Measurements from ENCODE around the gene MAST4. TPM values are rescaled to one million over a fixed set of nuclear protein-coding genes. Genes with fewer than 3 reads are reported as not detected.
"Not testable (repeated sequence)": the region's sequence is repeated elsewhere in the genome, so short reads cannot be mapped to it uniquely, and the experiment has no call there.

The MAST4 gene
- total RNA-seq, 1 donor from 2014 or later, result 42.0 TPM

DNA sequence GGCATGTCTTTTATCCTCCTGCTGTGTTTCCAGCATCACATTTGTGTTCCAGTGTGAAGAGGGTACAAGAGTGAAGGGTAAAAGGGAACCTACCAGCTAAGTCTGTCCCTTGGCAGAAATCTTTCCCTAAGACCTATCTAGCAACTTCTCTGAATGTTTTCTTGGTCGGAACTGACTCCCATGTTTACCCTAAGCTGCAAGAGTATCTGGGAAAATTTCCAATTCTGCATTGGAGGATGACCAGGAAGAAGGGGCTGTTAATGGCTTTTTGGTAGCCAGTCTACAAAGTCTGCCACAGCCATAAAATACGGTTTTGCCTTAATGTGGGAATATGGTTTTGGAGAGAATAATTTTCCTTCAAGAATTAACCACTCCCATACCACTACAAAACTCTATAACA, 75.1 kb downstream of the MAST4 start:
- ATAC-seq (ENCODE audit: poor library complexity) (no peak), DNase-seq (no peak)
- intact Hi-C loops (cut with DNase I), result no loop called here

DNA sequence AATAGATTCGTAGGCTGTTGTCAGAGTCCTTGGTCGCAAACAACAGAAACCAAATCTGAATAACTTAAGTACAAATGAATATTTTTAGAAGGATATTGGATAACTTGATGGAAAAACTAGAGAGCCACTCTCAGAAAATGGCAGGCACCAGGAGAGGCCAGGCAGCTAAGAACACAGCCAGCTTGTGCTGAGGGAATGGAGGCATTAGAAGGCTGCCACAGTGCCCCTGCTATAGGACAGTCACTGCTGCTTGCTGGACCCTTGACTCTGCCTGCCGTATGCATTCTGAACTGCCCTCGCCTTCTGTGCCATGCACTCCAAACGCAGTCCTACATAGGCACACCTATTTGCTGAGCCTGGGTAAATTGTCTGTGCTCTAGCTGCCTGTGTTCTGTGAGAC, 78.6 kb downstream of the MAST4 start:
- DNase-seq, result no peak
- ATAC-seq (ENCODE audit: poor library complexity), result no peak
- intact Hi-C loops (cut with DNase I), result no loop called here

DNA sequence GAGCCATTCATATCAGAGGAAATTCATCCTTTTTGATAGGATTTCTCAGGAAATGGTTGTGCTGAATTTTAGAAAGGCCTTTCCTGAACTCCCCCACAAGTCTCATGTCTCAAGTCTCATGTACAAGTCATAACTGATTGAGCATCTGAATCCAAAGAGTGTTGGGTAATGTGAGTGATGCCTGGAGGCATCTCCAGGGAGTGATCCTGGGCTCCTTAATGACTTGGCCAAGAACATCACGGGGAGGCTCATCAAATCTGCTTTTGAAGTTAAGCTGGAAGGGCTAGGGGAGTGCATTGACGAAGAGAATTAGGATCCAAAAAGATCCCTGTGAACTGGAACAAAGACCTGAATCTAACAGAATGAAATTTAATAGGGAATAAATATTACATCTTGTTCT, 79.2 kb downstream of the MAST4 start:
- no peak for DNase-seq
- no peak for ATAC-seq (ENCODE audit: poor library complexity)
- intact Hi-C loops (cut with DNase I), result no loop called here

DNA sequence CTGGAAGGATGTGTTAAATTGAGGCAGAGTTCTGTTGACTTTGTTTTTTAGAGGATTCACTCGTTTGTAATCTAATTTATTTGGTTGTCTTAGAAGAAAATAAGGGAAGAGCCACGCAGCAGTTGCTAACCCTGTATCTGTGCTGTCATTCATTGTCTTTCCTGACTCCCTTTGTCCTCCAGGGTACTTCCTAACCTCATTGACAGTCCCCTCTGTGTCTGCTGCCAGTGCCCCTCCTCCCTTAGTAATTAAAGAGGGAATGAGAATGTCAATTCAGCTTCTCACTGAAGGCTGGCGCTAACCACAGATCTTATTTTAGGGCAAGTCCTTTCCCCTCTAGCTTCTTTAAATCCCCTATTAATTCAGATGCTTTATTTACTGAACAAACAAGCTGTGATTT, 84.0 kb downstream of the MAST4 start:
- ATAC-seq (ENCODE audit: poor library complexity) (no peak), DNase-seq (no peak)
- intact Hi-C loops (cut with DNase I), result no loop called here

DNA sequence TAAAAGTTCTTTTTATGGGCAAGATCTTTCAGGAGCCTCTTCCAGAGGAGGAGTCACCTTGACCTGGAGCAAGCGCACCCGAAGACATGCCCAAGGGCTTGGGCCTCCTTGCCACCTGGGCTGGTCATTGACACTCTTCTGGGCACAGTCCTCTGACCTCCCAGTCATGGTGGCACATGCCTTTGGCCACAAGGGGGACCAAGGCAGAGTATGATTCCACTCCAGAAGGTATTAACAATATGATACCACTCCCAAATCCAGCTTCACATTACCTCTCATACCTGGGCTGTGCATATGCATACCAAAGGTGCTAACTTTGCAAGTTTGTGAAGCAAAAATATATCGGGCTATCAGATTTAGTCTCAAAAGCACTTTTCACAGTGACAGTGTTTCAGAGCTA, 84.6 kb downstream of the MAST4 start:
- intact Hi-C loops (cut with DNase I), result no loop called here
- DNase-seq, result no peak

DNA sequence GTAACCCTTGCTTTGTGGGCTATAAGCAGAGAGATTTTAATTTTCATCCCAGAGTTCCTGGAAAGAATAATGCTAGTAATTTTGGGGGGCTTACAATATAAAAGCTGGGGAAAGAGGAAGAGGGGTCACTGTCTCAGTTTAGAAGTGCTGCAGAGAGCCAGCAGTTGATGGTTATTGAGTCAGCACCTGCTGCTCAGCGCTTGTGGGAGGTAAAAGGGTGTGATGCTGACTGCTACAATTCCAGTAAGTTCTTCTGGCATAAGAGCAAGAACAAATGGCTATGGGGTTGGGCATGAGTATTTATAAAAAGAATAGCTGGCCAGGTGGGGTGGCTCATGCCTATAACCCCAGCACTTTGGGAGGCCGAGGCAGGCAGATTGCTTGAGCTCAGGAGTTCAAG, 88.5 kb downstream of the MAST4 start:
- ATAC-seq (ENCODE audit: poor library complexity) (no peak), DNase-seq (no peak)
- intact Hi-C loops (cut with DNase I), result no loop called here

More for the DNA sequence above, 84.6 kb downstream of the MAST4 start:
- no peak for ATAC-seq (ENCODE audit: poor library complexity)

DNA sequence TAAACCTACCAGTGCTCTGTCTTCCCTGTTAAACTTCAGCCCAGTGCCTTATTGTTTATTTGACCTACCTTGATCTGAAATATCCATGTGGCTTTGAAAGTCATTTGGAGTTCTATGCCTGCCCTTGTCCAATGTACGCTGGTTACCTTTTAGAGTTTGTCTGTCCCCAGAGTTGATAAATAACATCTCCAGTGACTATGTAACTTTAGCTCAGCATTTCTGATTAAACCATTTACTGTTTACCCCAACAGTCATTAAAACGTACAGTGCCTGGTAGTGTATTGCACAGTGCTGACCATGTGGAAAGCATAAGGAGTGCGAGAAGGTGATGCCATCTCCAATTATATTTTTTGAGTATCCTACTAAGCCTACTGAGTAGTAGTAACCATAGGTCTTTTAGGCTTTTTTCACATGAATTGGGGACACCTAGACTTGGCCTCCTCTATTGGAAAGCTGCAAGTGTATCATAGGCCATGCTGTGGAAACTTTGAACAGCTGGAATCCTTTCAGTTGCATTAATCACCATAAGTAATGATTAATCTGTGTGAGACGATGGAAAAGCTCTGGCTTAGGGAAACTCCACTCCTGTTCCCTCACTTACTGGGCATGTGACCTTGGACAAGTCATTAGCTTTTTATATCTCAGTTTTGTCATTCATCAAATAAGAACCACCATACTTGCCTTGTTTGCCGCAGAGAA, 93.5 kb downstream of the MAST4 start:
- DNase-seq, result no peak
- no peak for ATAC-seq (ENCODE audit: poor library complexity)
- intact Hi-C loops (cut with DNase I), result no loop called here

DNA sequence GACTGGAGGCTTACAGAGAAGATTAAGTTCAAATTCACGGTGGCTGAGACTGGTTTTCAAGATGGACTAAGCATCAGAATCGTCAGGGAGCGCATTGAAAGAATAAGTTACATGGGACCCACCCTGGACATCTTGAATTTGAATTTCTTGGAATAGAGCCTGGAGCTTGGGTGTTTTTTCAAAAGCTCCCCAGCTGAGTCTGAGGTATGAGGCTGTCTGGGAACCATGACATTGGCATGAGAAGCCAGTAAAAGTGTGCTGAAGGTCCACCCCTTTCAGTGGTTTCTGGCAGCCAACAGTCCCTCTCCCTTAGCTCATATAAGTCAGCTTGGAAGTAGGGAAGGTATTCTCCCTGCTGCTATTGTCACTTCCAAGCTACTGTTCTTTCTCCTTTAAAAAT, 97.8 kb downstream of the MAST4 start:
- no peak for ATAC-seq (ENCODE audit: poor library complexity)

DNA sequence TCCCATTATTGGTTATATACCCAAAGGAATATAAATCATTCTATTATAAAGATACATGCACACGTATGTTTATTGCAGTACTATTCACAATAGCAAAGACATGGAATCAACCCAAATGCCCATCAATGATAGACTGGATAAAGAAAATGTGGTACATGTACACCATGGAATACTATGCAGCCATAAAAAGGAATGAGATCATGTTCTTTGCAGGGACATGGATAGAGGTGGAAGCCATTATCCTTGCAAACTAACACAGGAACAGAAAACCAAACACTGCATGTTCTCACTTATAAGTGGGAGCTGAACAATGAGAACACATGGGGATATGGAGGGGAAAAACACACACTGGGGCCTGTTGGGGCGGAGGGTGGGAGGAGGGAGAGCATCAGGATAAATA, 99.6 kb downstream of the MAST4 start:
- intact Hi-C loops (cut with DNase I); ATAC-seq (ENCODE audit: poor library complexity); DNase-seq: not testable (repeated sequence)

More for the DNA sequence above, 97.8 kb downstream of the MAST4 start:
- intact Hi-C loops (cut with DNase I), result no loop called here
- no peak for DNase-seq

DNA sequence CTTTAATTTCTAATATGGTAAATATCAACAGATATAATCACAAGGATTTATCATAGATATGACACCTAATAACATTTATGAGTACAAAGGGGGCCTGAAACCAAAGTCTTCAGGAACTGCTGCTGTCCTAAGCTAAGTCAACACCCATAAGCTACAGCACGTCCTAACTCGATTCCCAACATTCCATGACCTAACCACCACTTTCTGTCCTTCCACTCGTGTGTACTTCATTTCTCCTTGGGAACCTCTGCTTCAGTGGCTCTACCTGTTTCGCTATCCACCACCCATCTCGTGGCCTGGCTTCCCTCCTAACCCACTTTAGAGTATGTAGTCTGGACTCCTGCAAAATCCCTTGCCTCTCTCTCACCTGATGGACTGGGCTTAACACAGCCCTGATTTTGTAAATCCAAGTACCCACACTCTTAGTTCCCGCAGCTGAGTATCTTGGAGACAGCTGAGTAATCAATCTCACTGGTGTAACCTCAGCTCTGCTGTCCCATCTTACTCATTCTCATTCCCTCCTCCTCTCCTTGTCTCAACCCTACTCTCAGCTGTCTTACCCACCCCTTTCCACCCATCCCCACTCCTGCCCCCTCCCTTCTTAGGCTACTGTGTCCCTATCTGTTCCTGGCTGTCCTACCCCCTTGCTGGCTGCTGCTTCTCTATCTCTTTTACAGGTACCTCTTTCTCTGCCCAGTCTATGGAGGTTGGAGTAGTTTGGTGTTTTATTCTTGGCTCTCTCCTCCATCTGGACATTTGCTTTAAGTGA, 101.8 kb downstream of the MAST4 start:
- no peak for DNase-seq
- no peak for ATAC-seq (ENCODE audit: poor library complexity)
- intact Hi-C loops (cut with DNase I), result no loop called here

DNA sequence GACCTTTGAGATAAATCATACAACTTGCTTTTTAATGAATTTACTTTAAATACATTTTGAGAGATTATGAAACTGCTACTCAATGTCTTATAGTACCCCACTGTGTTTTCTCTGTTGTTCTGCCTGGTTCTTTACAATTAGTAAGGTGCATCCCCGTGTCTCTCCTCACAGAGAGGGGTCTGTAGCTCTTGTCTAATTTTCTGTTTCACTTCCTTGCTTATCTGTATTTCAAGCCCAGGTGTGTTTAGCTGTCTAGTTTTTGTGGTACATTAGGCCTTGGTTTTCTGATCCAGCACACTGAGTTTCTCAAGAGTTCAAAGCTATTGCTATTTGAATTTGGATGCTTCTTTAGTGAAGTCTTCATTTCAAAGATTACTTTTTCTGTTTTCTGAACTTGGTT, 105.1 kb downstream of the MAST4 start:
- ATAC-seq (ENCODE audit: poor library complexity) (no peak), DNase-seq (no peak)
- intact Hi-C loops (cut with DNase I), result no loop called here

DNA sequence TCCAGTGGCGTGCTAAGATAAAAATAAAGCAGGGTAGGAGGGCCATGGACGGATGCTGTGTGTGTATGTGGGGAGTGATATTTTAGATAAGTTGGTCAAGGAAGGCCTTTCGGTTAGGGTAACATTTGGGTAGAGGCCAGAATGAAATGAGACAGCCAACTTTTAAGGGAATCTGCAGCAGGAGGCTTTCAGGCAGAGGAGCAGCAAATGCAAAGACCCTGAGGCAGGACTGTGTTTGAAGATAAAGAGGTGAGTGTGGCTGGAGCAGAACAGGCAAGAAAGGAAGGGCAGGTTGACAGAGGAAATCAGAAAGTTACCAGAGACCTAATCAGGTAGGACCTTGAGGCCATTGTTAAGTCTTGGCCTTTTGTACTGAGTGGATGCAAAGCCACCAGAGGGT, 106.2 kb downstream of the MAST4 start:
- intact Hi-C loops (cut with DNase I), result no loop called here
- ATAC-seq (ENCODE audit: poor library complexity) (no peak), DNase-seq (no peak)

DNA sequence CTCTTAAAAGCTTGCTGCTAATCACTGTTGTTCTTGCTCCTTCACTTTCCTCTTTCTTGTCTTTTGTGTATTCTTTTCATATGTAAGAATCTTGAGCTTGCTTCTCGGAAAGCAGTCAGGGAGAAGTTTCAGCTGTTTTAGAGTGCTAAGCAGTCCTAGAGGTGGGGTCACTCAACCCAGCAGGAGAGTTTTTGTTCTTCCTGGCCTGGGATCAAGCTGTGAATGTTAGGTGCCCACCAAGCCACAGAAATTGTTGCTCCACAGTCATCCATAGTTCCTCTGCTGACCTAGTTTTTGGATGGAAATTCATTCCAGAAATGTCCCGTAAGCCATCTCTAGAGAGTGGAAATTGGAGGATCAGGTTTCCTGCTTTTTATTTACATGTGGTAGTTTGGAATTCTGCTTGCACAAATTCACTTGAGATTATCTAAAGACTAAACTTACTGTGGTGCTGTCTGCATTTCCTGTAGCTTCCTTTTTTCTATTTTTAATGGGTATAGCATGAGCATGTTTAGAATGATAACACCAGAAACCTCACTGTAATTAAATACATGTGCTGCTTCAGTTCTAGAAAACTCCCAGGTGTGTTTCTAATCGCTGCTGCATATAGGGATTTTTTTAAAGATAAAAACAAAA, 108.7 kb downstream of the MAST4 start:
- DNase-seq (no peak), ATAC-seq (ENCODE audit: poor library complexity) (peak; percentile 34)
- intact Hi-C loops (cut with DNase I), result no loop called here

DNA sequence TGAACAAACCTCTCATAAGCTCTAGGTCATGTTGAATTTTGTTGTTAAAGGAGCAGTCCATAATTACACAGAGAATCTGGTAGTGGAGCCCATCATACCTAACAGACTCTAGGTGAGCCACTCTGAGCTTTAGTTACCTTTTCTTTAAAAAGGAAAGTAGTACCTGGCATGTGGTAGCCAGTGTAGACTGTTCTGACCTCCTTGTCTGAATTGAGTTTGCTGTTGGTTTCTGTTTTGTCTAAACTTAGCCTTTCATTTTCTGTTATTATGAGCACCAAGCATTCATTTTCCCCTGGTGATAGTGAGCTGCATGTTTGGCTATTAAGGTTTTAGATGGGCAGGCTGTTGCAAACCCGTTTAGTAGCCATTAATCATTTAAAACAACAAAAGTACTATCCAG, 112.2 kb downstream of the MAST4 start:
- no peak for ATAC-seq (ENCODE audit: poor library complexity)
- intact Hi-C loops (cut with DNase I), result no loop called here
- no peak for DNase-seq

DNA sequence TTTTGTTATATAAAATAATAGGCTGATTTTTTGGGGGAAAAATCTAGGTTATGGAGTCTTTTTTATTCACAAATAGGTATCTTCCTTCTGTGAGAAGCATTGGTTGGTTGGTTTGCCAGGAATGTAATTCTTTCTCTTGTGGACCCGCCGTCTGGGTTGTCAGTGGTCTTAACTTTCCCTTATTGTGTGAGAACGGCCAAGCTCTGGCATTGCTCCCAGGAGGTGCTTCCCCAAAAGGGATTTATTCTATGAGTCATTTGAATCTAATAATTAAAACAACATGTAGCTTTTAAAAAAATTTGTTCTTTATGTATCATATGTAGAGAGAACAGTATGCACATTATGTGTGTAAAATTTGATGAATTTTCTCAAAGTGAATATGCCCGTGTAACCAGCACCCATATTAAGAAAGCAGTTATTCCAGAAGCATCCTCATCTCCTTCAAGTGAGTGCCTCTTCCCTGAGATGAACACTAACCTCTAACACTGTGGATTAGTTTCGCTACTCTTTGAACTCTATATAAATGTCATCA, 114.4 kb downstream of the MAST4 start:
- intact Hi-C loops (cut with DNase I), result no loop called here
- DNase-seq (no peak), ATAC-seq (ENCODE audit: poor library complexity) (no peak)

DNA sequence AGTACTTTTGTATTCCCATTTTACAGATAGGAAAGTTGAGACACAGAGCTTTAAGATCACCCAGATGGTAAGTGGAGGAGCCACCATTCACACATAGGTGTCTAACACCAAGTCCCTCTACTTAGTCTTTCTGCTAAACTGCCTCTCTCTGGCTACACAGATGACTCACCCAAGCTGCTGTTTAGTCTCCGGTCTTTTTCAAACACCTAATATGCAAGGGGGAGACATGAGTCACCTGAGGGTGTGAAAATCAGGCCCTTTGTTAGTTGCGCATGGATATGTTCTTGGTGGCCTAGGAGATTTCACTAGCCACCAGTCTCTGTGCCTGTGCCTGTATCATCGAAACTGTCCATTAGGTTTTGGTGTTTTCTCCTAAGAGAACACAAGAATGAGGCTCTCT, 117.8 kb downstream of the MAST4 start:
- ATAC-seq (ENCODE audit: poor library complexity), result no peak
- DNase-seq, result no peak
- intact Hi-C loops (cut with DNase I), result no loop called here

DNA sequence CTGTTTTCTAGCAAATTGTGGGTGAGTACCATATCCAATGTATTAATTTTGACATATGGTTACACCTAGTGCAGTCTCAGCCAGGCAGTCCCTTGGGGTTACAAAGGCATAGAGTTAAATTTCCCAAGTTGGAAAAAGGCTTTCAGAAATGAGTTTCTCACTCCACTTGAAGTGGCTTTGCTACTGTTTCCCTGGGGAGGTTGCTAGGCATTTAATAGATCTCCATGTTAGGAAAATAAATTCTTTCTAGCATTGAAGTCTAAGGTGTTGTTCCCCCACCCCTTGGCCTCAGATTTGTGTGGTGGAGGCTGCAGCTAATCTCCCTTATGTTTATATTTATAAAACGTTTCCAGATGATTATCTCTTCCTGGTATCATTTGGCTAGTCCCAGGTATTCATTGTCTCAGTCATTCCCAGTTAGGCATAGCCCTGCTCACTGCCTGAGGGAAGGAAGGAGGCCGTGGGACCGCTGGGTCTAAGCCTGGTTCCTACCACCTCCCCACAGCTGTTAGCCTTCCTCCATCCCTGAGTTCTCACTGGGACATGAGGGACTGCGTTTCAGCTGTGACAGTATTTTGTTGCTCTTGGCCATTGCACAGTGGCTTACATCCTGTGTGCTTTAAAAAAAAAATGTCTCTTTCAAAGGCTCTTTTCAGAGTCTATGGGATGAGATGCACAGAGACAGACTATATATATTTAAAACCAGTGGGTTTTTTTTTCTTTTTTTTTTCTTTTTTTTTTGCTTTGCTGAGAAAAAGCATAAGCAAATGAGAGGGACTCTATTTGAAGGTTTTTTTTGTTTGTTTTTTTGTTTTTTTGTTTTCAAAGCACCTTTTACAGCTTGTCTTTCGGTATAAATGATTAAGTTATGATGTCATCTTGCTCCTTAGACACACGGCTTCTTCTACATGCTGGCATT, 121.5 kb downstream of the MAST4 start:
- DNase-seq, result no peak
- peak; percentile 80 for ATAC-seq (ENCODE audit: poor library complexity)
- intact Hi-C loops (cut with DNase I), result no loop called here

DNA sequence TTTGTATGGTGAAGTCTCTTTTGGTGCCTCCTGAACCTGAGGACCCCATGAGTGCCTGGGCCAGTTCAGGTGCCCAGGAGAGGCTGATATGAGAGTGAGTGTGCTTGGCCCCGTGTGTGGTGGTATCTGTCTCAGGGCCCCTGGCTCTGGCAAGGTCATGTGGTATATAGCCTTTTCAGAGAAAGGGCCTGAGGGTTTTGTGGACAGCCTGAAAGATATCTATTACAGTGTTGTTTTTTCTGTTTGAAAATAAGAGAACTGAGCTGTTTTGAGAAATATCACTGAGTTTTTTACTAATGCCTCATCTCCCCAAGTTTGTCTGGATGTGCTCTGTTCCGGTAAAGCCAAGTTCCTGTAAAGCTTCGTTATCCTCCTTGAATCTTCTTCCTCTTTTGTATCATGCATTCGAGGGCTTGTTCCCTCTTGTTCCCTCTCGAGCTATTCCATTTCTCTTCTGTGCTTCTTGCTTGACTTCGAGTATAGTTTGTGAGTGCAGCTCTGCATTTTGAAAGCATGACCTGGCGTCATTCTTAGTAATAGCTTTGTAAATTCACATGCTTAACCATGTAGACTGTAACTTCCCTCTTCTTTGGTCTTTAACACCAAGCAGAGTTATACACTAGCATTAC, 122.3 kb downstream of the MAST4 start:
- intact Hi-C loops (cut with DNase I), result no loop called here
- peak; percentile 26 for ATAC-seq (ENCODE audit: poor library complexity)
- DNase-seq, result no peak

All from Right ventricle myocardium superior (tissue), 1 donor.